ENCODE data around the gene CHKA.

GRCh38 chr11:68042219-68043028 lies 78.8 kb downstream of the CHKA start:
- TF ChIP-seq CTCF (IDR thresholded peaks at IDR 0.05; ENCODE audit: borderline replicate concordance, extremely low read depth, low read length, poor library complexity, severe bottlenecking) = no peak
- no peak for TF ChIP-seq EZH2 (IDR thresholded peaks at IDR 0.05; ENCODE audit: borderline replicate concordance, low read depth, low read length, severe bottlenecking)

Data from DND-41 (cell line).